Measurements from ENCODE around the gene PLA2G2F.

- TF ChIP-seq CTCF (IDR thresholded peaks at IDR 0.05) (no peak), POLR2A (IDR thresholded peaks at IDR 0.05) (no peak), EP300 (IDR thresholded peaks at IDR 0.05) (no peak), POLR2AphosphoS5 (IDR thresholded peaks at IDR 0.05) (no peak)
These were observed 2.3 kb downstream of the PLA2G2F start for GRCh38 chr1:20141466-20141865.

Data from stomach (tissue), 4 donors.